Measurements from ENCODE around the gene PI4KA. TPM values are rescaled to one million over a fixed set of nuclear protein-coding genes. Genes with fewer than 3 reads are reported as not detected.
"Not testable (repeated sequence)": the region's sequence is repeated elsewhere in the genome, so short reads cannot be mapped to it uniquely, and the experiment has no call there.

PI4KA gene
- total RNA-seq, 1 donor from 2014 or later, result 140 TPM

DNA sequence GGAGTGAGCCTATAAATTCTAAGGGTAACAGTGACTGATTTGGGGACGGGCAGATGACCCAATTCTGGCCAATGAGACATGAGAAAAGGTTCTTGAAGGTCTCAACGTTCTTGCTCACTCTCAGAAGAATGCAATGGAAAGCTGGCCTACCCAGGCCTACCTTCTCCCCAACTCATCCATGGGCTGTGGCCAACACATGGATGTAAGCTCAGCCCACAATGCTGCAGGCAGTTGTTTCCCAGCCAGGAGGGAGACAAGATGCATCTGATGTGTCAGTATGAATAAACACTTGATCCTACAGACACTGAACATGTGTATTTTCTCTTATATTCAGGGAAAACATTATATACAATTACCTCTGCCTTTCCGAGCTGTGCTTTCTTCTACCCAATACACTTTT is 24.4 kb downstream of the PI4KA start:
- Mint-ChIP-seq H3K4me3 (ENCODE audit: low read depth) (no peak overlapping the region), H3K27me3 (no peaks in the 10 kb centered on the region), H3K36me3 (ENCODE audit: insufficient read depth) (peaks cover 17% of the 10 kb centered on the region), H3K27ac (no peak overlapping the region), H3K4me1 (ENCODE audit: low read depth) (no peaks in the 10 kb centered on the region), H3K9me3 (ENCODE audit: low read depth) (no peaks in the 10 kb centered on the region)
- TF ChIP-seq, protein P1, sequence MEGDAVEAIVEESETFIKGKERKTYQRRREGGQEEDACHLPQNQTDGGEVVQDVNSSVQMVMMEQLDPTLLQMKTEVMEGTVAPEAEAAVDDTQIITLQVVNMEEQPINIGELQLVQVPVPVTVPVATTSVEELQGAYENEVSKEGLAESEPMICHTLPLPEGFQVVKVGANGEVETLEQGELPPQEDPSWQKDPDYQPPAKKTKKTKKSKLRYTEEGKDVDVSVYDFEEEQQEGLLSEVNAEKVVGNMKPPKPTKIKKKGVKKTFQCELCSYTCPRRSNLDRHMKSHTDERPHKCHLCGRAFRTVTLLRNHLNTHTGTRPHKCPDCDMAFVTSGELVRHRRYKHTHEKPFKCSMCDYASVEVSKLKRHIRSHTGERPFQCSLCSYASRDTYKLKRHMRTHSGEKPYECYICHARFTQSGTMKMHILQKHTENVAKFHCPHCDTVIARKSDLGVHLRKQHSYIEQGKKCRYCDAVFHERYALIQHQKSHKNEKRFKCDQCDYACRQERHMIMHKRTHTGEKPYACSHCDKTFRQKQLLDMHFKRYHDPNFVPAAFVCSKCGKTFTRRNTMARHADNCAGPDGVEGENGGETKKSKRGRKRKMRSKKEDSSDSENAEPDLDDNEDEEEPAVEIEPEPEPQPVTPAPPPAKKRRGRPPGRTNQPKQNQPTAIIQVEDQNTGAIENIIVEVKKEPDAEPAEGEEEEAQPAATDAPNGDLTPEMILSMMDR (IDR thresholded peaks at IDR 0.05; ENCODE audit: unreplicated experiment), result no peak
- DNase-seq (ENCODE audit: low spot score, unreplicated experiment), result no peak

DNA sequence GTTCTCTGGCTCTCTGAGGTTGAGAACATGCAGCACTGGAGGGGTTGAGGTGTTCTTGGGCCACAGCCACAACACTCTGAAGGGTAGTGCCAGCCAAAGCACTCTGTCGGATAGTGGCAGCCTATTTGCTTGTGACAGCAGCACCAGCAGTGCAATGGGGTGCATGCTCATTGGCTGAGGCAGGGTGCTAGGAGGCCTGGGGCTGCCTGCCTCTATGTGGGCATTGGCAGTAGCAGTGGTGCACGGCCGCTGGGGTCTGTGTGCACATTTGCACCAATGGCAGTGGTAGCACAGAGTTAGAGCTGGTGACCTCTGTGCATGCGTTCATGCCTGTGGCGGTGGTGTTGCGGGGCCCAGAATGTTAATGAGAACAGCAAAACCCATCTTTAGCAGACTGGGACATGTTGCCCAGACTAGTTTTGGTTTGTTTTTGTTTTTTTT is 25.4 kb downstream of the PI4KA start:
- Mint-ChIP-seq H3K36me3 (ENCODE audit: insufficient read depth) (peaks cover 21% of the 10 kb centered on the region), H3K4me3 (ENCODE audit: low read depth) (no peak overlapping the region), H3K4me1 (ENCODE audit: low read depth) (no peaks in the 10 kb centered on the region), H3K9me3 (ENCODE audit: low read depth) (no peaks in the 10 kb centered on the region), H3K27me3 (no peaks in the 10 kb centered on the region), H3K27ac (no peak overlapping the region)
- no peak for DNase-seq (ENCODE audit: low spot score, unreplicated experiment)
- TF ChIP-seq, protein P1 (IDR thresholded peaks at IDR 0.05; ENCODE audit: unreplicated experiment), result no peak

DNA sequence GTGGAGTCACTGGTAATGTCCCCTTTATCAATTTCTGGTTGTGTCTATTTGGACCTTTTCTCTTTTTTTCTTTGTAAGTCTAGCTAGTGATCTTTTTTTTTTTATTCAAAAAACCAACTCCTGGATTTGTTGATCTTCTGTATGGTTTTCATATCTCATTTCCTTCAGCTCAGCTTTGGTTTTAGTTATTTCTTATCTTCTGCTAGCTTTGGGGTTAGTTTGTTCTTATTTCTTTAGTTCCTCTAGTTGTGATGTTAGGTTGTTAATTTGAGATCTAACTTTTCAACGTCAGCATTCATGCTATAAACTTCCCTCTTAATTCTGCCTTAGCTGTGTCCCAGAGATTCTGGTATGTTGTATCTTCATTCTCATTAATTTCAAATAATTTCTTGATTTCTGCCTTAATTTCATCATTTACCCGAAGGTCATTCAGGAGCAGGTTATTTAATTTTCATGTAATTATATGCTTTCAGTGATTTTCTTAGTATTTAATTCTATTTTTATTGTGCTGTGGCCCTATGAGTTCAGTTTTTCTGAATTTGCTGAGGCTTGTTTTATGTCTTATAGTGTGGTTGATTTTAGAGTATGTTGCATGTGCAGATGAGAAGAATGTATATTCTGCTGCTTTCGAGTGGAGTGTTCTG is 29.0 kb downstream of the PI4KA start:
- no peak overlapping the region for H3K27ac Mint-ChIP-seq
- no peak for DNase-seq (ENCODE audit: low spot score, unreplicated experiment)
- H3K9me3 Mint-ChIP-seq (ENCODE audit: low read depth), result no peaks in the 10 kb centered on the region
- TF ChIP-seq, protein P1 (IDR thresholded peaks at IDR 0.05; ENCODE audit: unreplicated experiment), result no peak
- peaks cover 2% of the 10 kb centered on the region for H3K4me1 Mint-ChIP-seq (ENCODE audit: low read depth)
- H3K4me3 Mint-ChIP-seq (ENCODE audit: low read depth), result no peak overlapping the region
- no peaks in the 10 kb centered on the region for H3K27me3 Mint-ChIP-seq
- H3K36me3 Mint-ChIP-seq (ENCODE audit: insufficient read depth), result peaks cover 38% of the 10 kb centered on the region

DNA sequence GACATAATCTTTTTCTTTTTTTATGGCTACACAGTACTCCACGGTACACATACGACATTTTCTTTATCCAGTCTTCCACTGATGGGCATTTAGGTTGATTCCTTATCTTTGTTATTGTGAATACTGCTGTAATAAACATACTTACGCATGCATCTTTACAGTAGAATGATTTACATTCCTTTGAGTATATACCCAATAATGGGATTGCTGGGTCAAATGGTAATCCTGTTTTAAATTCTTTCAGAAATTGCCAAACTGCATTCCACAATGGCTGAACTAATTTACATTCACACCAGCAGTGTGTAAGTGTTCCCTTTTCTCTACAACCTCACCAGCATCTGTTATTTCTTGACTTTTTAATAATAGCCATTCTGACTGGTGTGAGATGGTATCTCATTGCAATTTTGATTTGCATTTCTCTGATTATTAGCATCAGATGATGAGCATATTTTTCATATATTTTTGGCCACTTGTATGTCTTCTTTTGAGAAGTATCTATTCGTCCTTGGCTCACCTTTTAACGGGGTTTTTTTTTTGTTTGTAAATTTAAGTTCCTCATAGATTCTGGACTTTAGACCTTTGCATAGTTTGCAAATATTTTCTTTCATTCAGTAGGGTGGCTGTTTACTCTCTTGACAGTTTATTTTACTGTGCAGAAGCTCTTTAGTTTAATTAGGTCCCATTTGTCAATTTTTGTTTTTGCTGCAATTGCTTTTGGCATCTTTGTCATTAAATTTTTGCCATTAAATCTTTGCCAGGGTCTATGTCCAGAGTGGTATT is 32.0 kb downstream of the PI4KA start:
- H3K27me3 Mint-ChIP-seq; H3K4me3 Mint-ChIP-seq (ENCODE audit: low read depth); DNase-seq (ENCODE audit: low spot score, unreplicated experiment); H3K9me3 Mint-ChIP-seq (ENCODE audit: low read depth); H3K4me1 Mint-ChIP-seq (ENCODE audit: low read depth): not testable (repeated sequence)
- peaks cover 33% of the 10 kb centered on the region for H3K36me3 Mint-ChIP-seq (ENCODE audit: insufficient read depth)
- H3K27ac Mint-ChIP-seq, result peak overlapping the region; percentile 39

DNA sequence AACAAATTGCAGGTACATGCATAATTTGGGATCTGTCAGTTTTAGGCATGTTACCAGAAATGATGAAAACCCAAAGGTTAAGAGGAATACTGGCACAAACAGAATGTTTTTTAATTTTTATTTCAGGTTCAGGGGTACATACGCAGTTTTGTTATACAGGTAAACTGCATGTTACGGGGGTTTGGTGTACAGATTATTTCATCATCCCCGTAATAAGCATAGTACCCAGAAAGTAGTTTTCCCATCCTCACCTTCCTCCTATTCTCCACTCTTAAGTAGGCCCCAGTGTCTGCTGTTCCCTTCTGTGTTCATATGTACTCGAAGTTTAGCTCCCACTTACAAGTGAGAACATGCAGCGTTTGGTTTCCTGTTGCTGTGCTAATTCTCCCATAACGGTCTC is 33.0 kb downstream of the PI4KA start:
- no peaks in the 10 kb centered on the region for H3K9me3 Mint-ChIP-seq (ENCODE audit: low read depth)
- H3K27ac Mint-ChIP-seq, result no peak overlapping the region
- H3K36me3 Mint-ChIP-seq (ENCODE audit: insufficient read depth), result peaks cover 32% of the 10 kb centered on the region
- no peaks in the 10 kb centered on the region for H3K27me3 Mint-ChIP-seq
- TF ChIP-seq, protein P1 (IDR thresholded peaks at IDR 0.05; ENCODE audit: unreplicated experiment), result no peak
- peaks cover 2% of the 10 kb centered on the region for H3K4me1 Mint-ChIP-seq (ENCODE audit: low read depth)
- DNase-seq (ENCODE audit: low spot score, unreplicated experiment), result no peak
- no peak overlapping the region for H3K4me3 Mint-ChIP-seq (ENCODE audit: low read depth)

DNA sequence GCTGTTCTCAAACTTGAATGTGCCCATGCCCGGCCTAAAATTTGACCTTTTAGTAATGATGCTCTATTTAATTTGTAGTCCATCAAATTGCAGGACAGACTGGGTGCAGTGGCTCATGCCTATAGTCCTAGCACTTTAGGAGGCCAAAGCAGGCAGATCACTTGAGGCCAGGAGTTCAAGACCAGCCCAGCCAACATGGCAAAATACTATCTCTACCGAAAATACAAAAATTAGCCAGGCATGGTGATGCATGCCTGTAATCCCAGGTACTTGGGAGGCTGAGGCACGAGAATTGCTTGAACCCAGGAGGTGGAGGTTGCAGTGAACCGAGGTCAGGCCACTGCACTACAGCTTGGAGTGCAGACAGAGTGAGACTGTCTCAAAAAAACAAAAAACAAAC is 33.4 kb downstream of the PI4KA start:
- H3K27ac Mint-ChIP-seq; H3K27me3 Mint-ChIP-seq; H3K4me3 Mint-ChIP-seq (ENCODE audit: low read depth); H3K9me3 Mint-ChIP-seq (ENCODE audit: low read depth); DNase-seq (ENCODE audit: low spot score, unreplicated experiment); H3K4me1 Mint-ChIP-seq (ENCODE audit: low read depth): not testable (repeated sequence)
- peaks cover 31% of the 10 kb centered on the region for H3K36me3 Mint-ChIP-seq (ENCODE audit: insufficient read depth)

Data from progenitor cell of endocrine pancreas (in vitro differentiated cells).